Measurements from ENCODE around the gene DLG2. TPM values are rescaled to one million over a fixed set of nuclear protein-coding genes. Genes with fewer than 3 reads are reported as not detected.

Gene DLG2
- total and polyA plus RNA-seq, 9 of the 15 experiments (the other 6 are each of a cell fraction or from before 2014, with no cell fraction given), result 0.52 to 1.6 (median 0.95) TPM

GRCh38 chr11:83697518-83697917, 1929.6 kb downstream of the DLG2 start (continued):
- TF ChIP-seq NKRF (IDR thresholded peaks at IDR 0.05; ENCODE audit: borderline replicate concordance), result no peak

- Histone ChIP-seq H3K4me3 (no peak overlapping the region), H4K20me1 (replicated peaks; ENCODE audit: control insufficient read depth, insufficient read depth, low read length) (no peaks in the 10 kb centered on the region), H2AFZ (ENCODE audit: low read depth, low read length) (no peak overlapping the region), H3K79me2 (ENCODE audit: control insufficient read depth, insufficient read depth, low read length) (no peaks in the 10 kb centered on the region), H3K27ac (ENCODE audit: extremely low read depth, low read depth, low read length) (no peak overlapping the region), H3K27me3 (ENCODE audit: control insufficient read depth in 2 of 2, insufficient read depth in 2 of 2, low read length in 2 of 2) (no peaks in the 10 kb centered on the region), H3K4me2 (ENCODE audit: insufficient read depth, low read length) (no peak overlapping the region), H3K4me1 (replicated peaks in 1 of 2; ENCODE audit: control insufficient read depth in 2 of 2, insufficient read depth in 2 of 2, low read length in 2 of 2) (no peaks in the 10 kb centered on the region), H3K9me1 (ENCODE audit: control insufficient read depth, insufficient read depth, low read length) (no peaks in the 10 kb centered on the region), H3K9me3 (replicated peaks; ENCODE audit: control insufficient read depth, insufficient read depth, low read depth, low read length) (no peaks in the 10 kb centered on the region), H3K9ac (ENCODE audit: insufficient read depth in 1 of 2, low read depth in 2 of 2, low read length in 2 of 2) (no peak overlapping the region), H3K36me3 (ENCODE audit: control insufficient read depth, insufficient read depth, low read length) (no peaks in the 10 kb centered on the region)
- intact Hi-C loops (cut with micrococcal nuclease) (no loop called here), in situ Hi-C loops (cut with MboI) (no loop called here)
- ChIA-PET CTCF (ENCODE audit: low intra/inter-chr PET ratio) (no interaction called here), POLR2A (interaction anchor here (0.6 to 1.2 kb wide), 2 partner anchors 17 to 79 kb away, joined by 3 read pairs; no protein-coding TSS in a partner anchor)
- no TSS peak for BruUV-seq (replicated peaks)
- TF ChIP-seq DACH1 (IDR thresholded peaks at IDR 0.05; ENCODE audit: partially characterized antibody) (no peak), MTA1 (IDR thresholded peaks at IDR 0.05; ENCODE audit: borderline replicate concordance) (no peak), KLF13 (tag; IDR thresholded peaks at IDR 0.05; ENCODE audit: borderline replicate concordance, low read depth) (no peak), NEUROD1 (IDR thresholded peaks at IDR 0.05; ENCODE audit: borderline replicate concordance, low read depth, low read length, partially characterized antibody) (no peak), TCF15 (CRISPR knock-in tag; IDR thresholded peaks at IDR 0.05) (no peak), CBFB (CRISPR knock-in tag; IDR thresholded peaks at IDR 0.05) (no peak), ZNF766 (CRISPR knock-in tag; conservative IDR thresholded peaks at IDR 0.05) (no peak), ZNF239 (CRISPR knock-in tag; IDR thresholded peaks at IDR 0.05) (no peak), ZNF212 (CRISPR knock-in tag; IDR thresholded peaks at IDR 0.05) (no peak), RBM22 (IDR thresholded peaks at IDR 0.05; ENCODE audit: low read depth, low read length, poor library complexity, severe bottlenecking) (no peak), ZNF280A (IDR thresholded peaks at IDR 0.05; ENCODE audit: low read depth, partially characterized antibody) (no peak), SREBF2 (CRISPR knock-in tag; IDR thresholded peaks at IDR 0.05) (no peak), ATF4 (CRISPR knock-in tag; IDR thresholded peaks at IDR 0.05) (no peak), CHD1 (IDR thresholded peaks at IDR 0.05; ENCODE audit: low read length) (no peak)
- FAIRE-seq, result no peak
- 2% methylated on average over 3 of the region's 3 CpGs for WGBS (ENCODE audit: insufficient coverage, low coverage, missing lambda C conversion rate)
- DNase-seq (ENCODE audit: extremely low read depth in 1 of 4, low spot score in 3 of 4), result no peak
- ATAC-seq, result no peak
Measured at GRCh38 chr11:83695046-83695445, 1932.1 kb downstream of the DLG2 start.

Data from K562 (cell line).